Muscle layer of duodenum (tissue), 2 donors: Measurements from ENCODE around the gene ZC2HC1C.
"Not testable (repeated sequence)": the region's sequence is repeated elsewhere in the genome, so short reads cannot be mapped to it uniquely, and the experiment has no call there.

Experiments
- H3K27ac ChIP-seq: one replicate; pipeline ENCODE4 v1.7.0; 2013; ENCODE audit warnings: mild to moderate bottlenecking, low read length
- H3K27me3 ChIP-seq: one replicate; pipeline ENCODE4 v1.7.0; 2013; ENCODE audit warnings: low read depth, mild to moderate bottlenecking, control low read depth, low read length
- H3K36me3 ChIP-seq, 2 donors: one replicate each; pipeline ENCODE4 v1.7.0; 2013; ENCODE audit warnings: low read length in 2 of 2, control low read depth in 1 of 2, mild to moderate bottlenecking in 1 of 2; ENCODE audit not compliant: insufficient read depth in 2 of 2, control insufficient read depth in 1 of 2
- H3K4me1 ChIP-seq, 2 donors: one replicate each; pipeline ENCODE4 v1.7.0; 2013; ENCODE audit warnings: low read length in 2 of 2, mild to moderate bottlenecking in 2 of 2, control low read depth in 1 of 2, moderate library complexity in 1 of 2; ENCODE audit not compliant: insufficient read depth in 2 of 2, control insufficient read depth in 1 of 2
- H3K4me3 ChIP-seq, 2 donors: one replicate each; pipeline ENCODE4 v1.7.0; 2013; ENCODE audit warnings: low read length in 2 of 2, low read depth in 1 of 2, mild to moderate bottlenecking in 1 of 2
- H3K9me3 ChIP-seq, 2 donors: one replicate each; pipeline ENCODE4 v1.7.0; 2013; ENCODE audit warnings: low read length in 2 of 2, control low read depth in 1 of 2, mild to moderate bottlenecking in 1 of 2; ENCODE audit not compliant: control insufficient read depth in 1 of 2
- donor health status: healthy.

ZC2HC1C gene

DNA sequence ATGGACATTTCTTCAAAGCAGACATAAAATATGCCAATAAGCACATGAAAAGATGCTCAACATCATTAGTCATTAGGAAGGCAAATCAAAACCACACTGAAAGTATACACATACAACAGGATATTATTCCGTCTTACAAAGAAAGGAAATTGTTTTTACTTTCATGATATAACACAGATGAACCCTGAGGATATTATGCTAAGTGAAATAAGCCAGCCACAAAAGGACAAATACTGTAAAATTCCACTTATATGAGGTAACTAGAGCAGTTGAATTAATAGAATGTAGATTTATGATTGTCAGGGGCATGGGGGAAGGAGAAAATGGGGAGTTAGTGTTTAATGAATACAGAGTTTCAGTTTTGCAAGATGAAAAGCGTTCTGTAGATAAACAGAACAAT lies 9.8 kb upstream of the ZC2HC1C start:
- Histone ChIP-seq H3K9me3 (no peaks in the 10 kb centered on the region), H3K27me3 (no peaks in the 10 kb centered on the region), H3K4me3 (no peak overlapping the region), H3K4me1 (peaks cover 0 to 9% of the 10 kb centered on the region in 2 donors), H3K36me3 (no peaks in the 10 kb centered on the region), H3K27ac (no peak overlapping the region)

DNA sequence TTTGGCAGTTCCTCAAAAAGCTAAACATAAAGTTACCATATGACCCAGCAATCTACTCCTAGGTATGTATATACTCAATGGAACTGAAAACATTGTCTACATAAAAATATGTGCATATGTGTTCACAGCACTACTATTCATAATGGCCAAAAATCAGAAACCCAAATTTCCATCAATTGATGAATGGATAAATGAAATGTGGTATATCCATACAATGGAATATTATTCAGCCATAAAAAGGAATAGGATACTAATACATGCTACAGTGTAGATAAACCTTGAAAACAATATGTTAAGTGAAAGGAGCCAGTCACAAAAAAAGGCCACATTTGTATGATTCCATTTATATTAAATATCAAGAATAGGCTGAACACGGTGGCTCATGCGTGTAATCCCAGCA lies 9.0 kb upstream of the ZC2HC1C start:
- Histone ChIP-seq H3K9me3 (no peaks in the 10 kb centered on the region), H3K27ac (no peak overlapping the region), H3K36me3 (no peaks in the 10 kb centered on the region), H3K4me3 (no peak overlapping the region), H3K27me3 (no peaks in the 10 kb centered on the region), H3K4me1 (peaks cover 0 to 9% of the 10 kb centered on the region in 2 donors)

DNA sequence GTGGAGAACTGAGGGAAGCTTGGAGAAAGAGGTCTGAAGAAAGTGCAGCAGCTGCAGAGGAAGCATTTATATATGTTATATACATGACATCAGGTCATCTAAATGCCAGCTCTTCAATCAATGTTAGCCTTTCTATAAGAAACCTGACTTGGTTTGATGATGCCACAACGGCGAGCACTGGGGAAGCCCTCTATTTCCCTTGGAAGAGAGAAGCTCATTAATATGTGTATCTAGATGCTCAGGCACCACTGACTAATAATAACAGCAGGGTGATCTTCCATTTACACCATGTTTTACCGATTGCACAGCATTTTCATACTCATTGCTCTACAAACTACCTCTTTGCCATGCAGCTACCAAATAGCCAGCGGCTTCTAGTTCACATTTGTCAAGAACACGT lies 6.4 kb upstream of the ZC2HC1C start:
- Histone ChIP-seq H3K9me3 (no peaks in the 10 kb centered on the region), H3K27me3 (no peaks in the 10 kb centered on the region), H3K27ac (peak overlapping the region; percentile 72), H3K36me3 (no peaks in the 10 kb centered on the region), H3K4me3 (peak overlapping the region; percentile 82 to 94), H3K4me1 (peaks cover 0 to 15% of the 10 kb centered on the region in 2 donors)

DNA sequence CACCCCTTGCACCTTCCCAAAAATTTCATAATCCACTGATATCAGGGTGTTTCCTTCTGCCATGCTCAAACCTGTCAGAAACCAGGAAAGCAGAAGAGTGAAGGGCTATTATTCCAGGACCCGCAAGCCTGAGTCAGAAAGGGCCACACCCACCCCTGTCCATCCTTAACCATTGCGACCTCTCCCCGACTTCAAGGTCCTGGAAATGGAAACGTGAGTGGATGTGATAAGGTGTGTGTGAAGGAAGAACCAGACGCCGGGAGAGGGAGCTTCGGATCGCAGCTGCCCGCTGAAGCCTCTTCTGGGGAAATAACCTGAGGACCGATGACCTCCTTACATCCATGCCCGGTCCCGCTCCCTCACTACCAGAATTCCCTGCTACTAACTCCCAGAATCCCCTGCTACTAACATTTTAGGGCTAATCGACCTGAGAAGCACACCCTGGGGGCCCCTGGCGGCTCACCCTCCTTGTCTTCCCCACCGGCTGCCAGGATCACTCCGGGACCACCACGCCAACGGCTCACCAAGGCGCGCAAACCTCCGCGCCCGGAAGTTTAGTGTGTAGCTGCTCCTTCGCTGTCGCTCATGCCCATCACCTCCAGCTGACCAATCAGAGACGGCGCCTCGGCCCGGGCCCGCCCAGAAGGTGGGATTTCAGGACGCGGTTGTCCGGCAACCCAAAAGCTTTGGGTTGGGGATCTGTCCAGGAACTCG lies 5.8 kb upstream of the ZC2HC1C start, which contains the start of gene ACYP1:
TSS of gene ACYP1 (minus strand) at position 534 of the 714 bp plus-strand sequence. CDS start at position 63, 471 bp downstream.
- no peaks in the 10 kb centered on the region for H3K36me3 ChIP-seq
- H3K4me1 ChIP-seq, result peaks cover 0 to 18% of the 10 kb centered on the region in 2 donors
- H3K27ac ChIP-seq, result peak within 1 kb of the TSS; percentile 72
- no peaks in the 10 kb centered on the region for H3K27me3 ChIP-seq
- H3K9me3 ChIP-seq, result no peaks in the 10 kb centered on the region
- H3K4me3 ChIP-seq, result peak within 1 kb of the TSS; percentile 82 to 94

DNA sequence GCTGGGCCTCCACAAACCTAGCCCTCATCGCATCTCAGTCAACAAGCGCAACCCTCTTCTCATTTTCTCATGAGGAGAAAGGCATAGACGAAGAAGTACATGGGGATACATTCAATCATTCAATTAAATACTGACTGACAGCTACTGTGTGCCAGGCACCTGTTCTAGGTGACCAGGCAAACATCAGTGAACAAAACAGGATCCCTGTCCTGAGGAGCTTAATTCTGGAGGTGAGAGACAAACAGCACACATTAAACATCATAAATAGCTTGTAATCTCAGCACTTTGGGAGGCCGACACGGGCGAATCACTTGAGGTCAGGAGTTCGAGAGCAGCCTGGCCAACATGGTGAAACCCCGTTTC lies 5.3 kb upstream of the ZC2HC1C start:
- H3K4me3 ChIP-seq, result peak overlapping the region; percentile 82 to 94
- no peaks in the 10 kb centered on the region for H3K36me3 ChIP-seq
- H3K4me1 ChIP-seq, result peaks cover 0 to 18% of the 10 kb centered on the region in 2 donors
- H3K9me3 ChIP-seq, result no peaks in the 10 kb centered on the region
- peak overlapping the region; percentile 72 for H3K27ac ChIP-seq
- no peaks in the 10 kb centered on the region for H3K27me3 ChIP-seq

DNA sequence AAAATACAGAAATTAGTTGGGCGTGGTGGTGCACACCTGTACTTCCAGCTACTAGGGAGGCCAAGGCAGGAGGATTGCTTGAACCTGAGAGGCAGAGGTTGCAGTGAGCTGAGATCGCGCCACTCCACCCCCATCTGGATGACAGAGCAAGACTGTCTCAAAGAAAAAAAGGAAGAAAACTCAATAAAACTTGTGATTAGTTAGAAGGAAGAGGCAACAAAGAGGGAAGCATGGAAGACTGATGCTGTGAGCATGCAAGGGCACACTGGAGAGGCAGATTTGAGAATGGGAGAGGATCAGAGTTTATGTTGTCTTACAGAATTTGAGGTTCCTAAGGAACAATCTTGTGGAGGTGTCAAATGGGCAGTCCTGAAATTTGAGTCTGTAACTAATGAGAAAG lies 2.8 kb upstream of the ZC2HC1C start:
- H3K4me3 ChIP-seq, result no peak overlapping the region
- H3K4me1 ChIP-seq, result peaks cover 8 to 26% of the 10 kb centered on the region in 2 donors
- H3K27ac ChIP-seq, result no peak overlapping the region
- no peaks in the 10 kb centered on the region for H3K36me3 ChIP-seq
- H3K9me3 ChIP-seq, result no peaks in the 10 kb centered on the region
- H3K27me3 ChIP-seq, result no peaks in the 10 kb centered on the region

DNA sequence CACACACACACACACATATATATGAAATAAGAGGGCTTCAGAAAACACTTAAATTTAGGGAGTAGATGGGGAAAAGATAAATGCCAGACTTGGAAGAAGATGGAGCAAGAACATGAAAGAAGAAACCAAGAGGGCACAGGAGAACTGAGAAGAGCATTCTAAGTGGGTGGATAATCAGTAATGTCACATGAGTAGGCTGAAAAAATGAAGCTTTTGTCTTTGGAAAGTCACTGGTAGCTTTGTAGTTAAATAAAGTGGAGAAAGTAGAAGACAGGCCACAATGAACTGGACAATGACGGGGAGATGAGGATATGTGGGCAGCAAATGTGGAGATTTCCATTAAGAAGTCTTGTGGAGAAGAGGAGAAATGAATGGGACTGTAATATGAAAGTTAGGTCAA lies 2.2 kb upstream of the ZC2HC1C start:
- Histone ChIP-seq H3K27me3 (no peaks in the 10 kb centered on the region), H3K4me3 (no peak overlapping the region), H3K27ac (no peak overlapping the region), H3K4me1 (peaks cover 8 to 26% of the 10 kb centered on the region in 2 donors), H3K36me3 (no peaks in the 10 kb centered on the region), H3K9me3 (no peaks in the 10 kb centered on the region)

DNA sequence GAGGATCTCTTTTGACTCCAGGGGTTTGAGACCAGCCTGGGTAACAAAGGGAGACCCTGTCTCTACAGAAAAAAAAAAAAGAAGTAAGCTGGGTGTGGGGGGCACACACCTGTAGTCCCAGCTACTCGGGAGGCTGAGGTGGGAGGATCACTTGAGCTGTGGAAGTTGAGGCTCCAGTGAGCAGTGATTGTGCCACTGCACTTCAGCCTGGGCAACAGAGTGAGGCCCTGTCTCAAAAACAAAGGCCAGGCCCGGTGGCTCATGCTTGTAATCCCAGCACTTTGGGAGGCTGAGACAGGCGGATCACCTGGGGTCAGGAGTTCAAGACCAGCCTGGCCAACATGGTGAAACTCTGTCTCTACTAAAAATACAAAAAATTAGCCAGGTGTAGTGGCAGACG lies 1.7 kb upstream of the ZC2HC1C start:
- not testable (repeated sequence) for H3K27me3 ChIP-seq, H3K9me3 ChIP-seq, H3K36me3 ChIP-seq, H3K27ac ChIP-seq
- H3K4me3 ChIP-seq, result peak overlapping the region in 1 of 2 donors; percentile 57
- H3K4me1 ChIP-seq, result peaks cover 8 to 24% of the 10 kb centered on the region in 2 donors

DNA sequence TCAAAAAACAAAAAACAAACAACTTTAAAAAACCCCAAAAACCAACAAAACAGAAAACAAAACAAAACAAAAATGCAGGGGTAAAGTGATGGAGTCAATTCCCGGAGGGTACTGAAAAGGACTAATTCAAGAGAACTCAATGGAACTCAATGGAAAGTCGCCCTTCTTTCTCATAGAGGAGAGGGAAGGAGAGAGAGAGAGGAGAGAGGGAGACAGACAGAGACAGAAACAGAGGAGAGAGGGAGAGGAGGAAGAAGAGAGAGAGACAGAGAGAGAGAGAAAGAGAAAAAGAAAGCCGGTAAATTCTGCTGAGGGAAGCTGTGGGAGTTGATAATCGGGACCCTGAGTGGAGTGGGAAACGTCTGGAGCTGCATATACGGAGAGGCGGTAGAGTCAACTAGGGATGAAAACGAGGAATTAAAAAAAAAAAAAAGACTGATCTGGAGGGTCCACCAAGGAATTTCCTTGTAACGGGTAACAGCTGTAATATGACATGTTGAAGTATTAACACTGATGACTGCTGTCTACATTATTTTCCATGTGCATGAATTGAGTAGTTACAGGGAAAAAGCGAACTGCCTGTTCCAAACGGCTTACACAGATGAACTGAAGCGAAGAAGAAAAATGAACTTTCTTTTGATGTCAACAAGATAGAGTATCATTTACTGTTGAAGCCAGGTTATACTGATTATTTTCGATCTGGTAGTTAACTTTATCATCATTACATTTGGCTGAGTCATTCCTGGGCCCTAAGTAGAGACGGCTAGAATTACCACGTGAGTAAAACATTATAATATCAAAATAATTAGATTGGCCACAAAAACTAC lies 934 bp upstream of the ZC2HC1C start:
- H3K9me3 ChIP-seq, result no peaks in the 10 kb centered on the region
- no peaks in the 10 kb centered on the region for H3K36me3 ChIP-seq
- peak overlapping the region; percentile 89 for H3K27ac ChIP-seq
- peaks cover 8 to 20% of the 10 kb centered on the region in 2 donors for H3K4me1 ChIP-seq
- no peaks in the 10 kb centered on the region for H3K27me3 ChIP-seq
- peak overlapping the region; percentile 57 to 85 for H3K4me3 ChIP-seq

DNA sequence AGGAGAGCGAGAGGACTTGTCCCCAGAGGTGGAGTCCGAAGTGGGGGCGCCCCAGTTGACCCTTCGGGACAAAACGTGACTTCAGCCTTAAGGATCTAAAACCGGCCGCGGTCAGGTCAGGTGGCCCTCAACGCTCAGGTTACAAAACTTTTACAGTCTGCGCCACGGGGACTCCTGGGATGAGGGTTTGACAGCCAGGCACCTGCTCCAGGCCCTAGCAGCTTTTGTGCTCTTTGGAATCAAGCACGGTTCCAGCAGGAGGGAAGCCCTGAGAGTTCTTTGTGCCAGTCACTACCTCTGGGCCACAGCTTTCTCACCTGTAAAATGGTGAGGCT lies 337 bp downstream of the ZC2HC1C start:
- Histone ChIP-seq H3K4me3 (peak overlapping the region; percentile 57 to 85), H3K9me3 (no peaks in the 10 kb centered on the region), H3K4me1 (peaks cover 8 to 20% of the 10 kb centered on the region in 2 donors), H3K27me3 (no peaks in the 10 kb centered on the region), H3K36me3 (no peaks in the 10 kb centered on the region), H3K27ac (peak overlapping the region; percentile 89)

DNA sequence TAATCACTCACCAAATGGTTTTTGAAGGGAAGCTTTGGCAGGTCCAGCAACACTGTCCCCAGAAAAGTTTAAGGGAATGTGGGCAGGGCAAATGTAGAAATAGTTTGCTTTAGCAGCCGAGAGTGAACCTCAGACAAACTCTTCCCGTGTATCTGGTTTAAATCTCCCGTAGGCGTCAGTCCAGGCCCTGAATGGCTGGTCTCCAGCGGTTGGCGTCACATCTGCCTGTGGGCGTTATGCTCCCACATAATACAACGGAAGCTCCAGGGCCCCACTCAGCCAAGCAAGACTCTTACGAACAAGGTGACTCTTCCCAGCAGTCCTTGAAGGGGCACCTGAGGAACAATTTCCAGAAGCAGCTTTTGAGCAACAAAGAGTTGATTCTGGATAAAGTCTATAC lies 942 bp downstream of the ZC2HC1C start:
- no peaks in the 10 kb centered on the region for H3K9me3 ChIP-seq
- H3K4me1 ChIP-seq, result peaks cover 8 to 20% of the 10 kb centered on the region in 2 donors
- H3K27me3 ChIP-seq, result no peaks in the 10 kb centered on the region
- H3K4me3 ChIP-seq, result peak overlapping the region; percentile 57 to 85
- no peaks in the 10 kb centered on the region for H3K36me3 ChIP-seq
- H3K27ac ChIP-seq, result peak overlapping the region; percentile 89
